HG02938 (cell line): Measurements from ENCODE around the gene NYNRIN.

Source experiments
- ATAC-seq: cut with Tn5 transposase; IDR thresholded peaks from one replicate; pipeline ENCODE4 v1.9.1; 2021; ENCODE audit warnings: mild to moderate bottlenecking, moderate library complexity; ENCODE audit not compliant: unreplicated experiment

The NYNRIN gene

DNA sequence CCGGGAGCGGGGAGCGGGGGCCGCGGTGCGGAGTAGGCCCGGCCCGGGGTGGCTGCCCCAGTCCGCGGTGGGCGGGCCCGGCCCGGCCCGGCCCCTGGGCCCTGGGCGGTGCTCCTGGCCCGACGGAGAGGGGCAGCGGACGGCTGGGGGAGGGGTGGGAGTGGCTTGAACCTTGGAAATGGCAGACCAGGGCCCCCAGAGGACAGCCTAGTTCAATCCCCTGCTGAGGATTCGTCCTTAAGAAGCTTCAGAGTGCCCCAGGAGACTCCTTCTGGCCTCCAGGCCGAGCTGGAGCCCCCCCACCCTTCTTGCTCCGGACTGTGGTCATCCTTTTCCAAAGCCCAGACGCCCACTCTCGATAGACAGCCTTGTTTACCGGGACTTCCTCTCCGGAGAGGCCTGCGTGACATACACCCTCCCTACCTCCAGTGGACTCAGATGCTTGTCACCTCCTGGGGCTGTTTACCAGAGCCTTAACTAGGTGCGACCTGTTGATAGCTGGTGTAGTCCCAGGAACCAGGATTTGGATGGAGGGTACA is 31.4 kb downstream of the NYNRIN start:
- ATAC-seq: peak; percentile 46

DNA sequence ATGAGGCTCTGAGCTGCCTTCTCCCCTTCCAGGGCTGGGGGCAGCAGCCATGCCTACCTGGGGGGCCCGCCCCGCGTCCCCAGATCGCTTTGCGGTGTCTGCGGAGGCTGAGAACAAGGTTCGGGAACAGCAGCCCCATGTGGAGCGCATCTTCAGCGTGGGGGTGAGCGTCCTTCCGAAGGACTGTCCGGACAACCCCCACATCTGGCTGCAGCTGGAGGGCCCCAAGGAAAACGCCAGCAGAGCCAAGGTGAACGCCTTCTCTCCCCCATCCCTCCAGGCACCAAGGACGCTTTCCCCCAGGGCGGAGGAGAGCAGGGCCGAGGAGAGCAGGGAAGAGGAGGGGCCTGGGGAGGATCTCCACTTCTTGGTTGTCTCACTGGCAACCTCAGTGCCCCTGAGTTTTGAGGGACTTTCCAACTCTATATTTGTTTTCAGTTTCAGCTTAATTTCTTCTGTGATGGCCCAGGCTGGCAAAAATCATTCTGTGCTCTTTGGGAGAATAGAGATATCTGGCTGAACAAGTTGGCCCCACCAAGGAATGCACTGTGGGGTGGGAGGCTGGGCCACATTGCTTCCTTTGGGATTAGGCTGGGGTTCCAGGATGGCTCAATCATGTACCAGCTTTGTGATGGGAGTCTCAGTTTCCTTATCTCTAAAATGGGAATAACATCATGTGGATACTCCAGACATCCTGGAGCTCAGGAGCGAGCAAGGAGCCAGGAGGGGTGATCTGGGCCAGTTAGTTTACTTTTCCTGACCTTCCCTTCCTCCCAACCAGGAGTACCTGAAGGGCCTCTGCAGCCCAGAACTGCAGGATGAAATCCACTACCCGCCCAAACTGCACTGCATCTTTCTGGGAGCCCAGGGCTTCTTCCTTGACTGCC is 32.1 kb downstream of the NYNRIN start:
- peak; percentile 33 for ATAC-seq

DNA sequence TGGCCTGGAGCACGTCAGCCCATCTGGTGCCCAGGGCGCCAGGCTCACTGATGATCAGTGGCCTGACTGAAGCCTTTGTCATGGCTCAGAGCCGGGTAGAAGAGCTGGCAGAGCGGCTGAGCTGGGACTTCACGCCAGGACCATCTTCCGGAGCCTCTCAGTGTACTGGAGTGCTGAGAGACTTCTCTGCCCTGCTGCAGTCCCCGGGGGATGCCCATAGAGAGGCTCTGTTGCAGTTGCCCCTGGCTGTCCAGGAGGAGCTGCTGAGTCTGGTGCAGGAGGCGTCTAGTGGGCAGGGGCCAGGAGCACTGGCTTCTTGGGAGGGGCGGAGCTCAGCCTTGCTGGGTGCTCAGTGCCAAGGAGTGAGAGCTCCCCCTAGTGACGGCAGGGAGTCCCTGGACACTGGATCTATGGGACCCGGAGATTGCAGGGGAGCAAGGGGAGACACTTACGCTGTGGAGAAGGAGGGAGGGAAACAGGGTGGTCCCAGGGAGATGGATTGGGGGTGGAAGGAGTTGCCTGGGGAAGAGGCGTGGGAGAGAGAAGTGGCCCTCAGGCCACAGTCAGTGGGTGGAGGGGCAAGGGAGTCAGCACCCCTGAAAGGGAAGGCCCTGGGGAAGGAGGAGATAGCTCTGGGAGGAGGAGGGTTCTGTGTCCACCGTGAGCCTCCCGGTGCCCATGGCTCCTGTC is 32.9 kb downstream of the NYNRIN start:
- ATAC-seq: peak; percentile 43

DNA sequence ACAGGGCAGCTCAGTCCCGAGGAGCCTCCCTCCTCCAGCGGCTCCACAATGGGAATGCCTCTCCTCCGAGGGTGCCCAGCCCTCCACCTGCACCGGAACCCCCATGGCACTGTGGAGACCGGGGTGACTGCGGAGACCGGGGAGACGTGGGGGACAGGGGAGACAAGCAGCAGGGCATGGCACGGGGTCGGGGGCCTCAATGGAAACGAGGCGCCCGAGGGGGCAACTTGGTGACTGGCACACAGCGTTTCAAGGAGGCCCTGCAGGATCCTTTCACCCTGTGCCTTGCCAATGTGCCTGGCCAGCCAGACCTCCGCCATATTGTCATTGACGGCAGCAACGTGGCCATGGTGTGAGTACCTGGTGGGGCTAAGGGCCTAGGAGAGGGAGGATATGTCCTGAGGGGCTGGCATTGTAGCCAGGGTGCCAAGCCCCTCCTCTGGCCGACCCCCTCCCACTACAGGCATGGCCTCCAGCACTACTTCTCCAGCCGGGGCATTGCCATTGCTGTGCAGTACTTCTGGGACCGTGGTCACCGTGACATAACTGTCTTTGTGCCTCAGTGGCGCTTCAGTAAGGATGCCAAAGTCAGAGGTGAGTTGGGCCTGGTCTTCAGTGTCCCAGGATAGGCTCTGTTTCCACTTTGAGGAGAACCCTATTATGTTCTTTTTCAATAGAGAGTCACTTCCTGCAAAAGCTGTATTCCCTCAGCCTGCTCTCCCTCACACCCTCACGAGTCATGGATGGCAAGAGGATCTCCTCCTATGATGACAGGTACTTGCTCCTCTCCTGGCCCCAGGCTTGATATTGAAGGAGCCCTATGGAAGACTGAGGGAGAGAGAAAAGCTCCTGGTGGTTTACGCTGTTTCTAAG is 33.7 kb downstream of the NYNRIN start:
- no peak for ATAC-seq

DNA sequence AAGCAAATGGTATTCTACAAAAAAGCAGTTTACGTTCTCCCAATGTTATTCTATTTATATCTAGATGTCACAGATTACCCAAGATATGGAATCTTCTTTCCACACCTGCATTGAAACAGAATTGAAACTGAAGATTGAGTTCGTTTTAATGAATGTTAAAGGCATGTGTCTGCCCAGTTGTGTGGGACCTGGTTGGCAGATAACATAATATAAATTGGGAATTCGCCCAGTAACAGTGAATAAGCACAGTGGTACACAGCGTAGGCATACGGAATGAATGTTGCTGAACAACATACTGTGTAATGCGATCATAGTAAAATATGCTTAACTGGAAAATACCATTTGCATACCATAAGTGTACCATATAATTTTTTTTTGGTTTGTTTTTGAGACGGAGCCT is 35.2 kb downstream of the NYNRIN start:
- ATAC-seq: no peak

DNA sequence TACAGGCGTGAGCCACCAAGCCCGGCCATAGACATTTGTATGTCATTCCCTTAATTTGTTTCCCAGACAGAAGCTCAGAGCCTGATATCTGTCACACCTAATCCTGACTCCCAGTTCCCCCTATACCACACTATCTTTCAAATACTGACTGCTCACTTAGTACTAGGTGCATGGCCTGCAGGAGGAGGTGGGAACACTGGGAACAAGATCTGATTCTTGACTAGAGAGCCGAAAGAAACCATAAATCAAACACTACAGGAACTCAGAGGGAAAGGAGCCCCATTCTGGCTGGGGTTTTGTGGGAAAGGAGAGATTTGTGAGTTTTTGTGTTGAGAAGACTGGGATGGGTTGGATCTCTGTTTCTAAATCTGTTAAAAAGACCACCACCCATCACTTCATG is 35.9 kb downstream of the NYNRIN start:
- no peak for ATAC-seq

DNA sequence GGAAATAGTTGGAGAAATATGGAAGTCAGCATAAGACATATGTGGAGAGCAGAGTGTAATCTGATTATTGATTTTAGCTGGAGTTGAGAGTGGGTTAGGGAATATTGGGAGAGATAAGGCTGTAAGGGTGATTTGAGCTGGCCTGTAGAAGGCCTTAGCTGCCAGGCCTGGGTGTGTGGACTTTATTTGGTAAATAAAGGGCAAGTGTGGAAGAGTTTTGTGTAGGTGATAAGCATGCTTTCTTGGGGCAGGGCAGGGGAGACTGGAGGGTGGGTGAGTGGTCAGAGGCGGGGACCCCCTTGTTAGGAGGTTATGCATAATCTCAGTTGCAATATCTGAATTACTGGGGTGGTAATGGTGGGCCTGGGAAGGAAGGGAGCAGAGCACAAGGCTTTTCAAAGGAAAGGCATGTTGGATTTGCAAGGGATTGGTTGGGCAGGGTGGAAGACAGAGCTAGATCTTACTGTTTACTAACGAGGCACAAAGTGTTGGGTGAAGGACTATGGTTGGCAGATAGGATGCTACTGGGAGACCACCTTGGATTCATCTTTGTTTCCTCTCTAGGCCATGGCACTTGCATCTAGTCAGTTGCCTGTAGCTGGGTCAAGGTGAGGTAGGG is 36.5 kb downstream of the NYNRIN start:
- ATAC-seq: no peak

DNA sequence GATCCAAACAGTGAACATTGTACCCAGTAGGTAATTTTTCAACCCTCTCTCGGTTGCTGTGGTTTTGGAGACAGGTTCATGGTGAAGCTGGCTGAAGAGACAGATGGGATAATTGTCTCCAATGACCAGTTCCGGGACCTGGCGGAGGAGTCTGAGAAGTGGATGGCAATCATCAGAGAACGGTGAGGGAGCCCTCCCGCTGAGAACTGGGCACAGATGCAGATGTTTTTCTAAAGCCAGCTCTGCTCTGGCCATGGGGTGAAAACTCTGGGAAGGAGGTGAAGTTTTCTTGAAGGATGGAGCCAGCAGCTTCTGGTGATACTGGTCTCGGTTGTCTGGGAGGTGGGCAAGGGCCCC is 37.2 kb downstream of the NYNRIN start:
- no peak for ATAC-seq

DNA sequence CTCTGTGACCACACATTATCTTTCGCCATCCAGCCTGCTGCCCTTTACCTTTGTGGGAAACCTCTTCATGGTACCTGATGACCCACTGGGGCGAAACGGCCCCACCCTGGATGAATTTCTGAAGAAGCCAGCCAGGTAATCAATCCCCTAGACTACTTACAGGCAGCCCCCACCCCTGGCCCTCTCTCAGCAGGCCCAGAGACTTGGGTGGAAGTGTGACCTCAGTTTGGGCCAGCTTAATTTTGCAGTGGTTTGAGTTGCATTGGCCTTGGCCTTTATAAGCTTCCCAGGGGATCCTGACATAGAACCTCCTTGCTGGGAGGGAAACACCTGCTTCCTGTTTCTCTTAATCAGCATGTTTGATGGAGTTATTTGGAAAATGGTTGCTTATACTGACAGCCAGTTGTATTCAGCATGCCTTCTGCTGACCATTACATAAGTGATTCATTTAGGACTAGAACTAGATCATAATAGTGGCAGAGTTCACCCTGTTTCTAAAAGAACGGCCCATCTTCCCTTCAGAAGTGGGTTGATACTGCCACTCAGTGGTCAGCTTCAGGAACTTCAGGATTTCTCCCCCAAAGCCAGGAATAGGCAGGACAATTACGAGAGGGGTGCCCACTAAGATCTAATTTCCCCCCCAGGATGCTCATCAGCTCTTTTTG is 37.7 kb downstream of the NYNRIN start:
- no peak for ATAC-seq

DNA sequence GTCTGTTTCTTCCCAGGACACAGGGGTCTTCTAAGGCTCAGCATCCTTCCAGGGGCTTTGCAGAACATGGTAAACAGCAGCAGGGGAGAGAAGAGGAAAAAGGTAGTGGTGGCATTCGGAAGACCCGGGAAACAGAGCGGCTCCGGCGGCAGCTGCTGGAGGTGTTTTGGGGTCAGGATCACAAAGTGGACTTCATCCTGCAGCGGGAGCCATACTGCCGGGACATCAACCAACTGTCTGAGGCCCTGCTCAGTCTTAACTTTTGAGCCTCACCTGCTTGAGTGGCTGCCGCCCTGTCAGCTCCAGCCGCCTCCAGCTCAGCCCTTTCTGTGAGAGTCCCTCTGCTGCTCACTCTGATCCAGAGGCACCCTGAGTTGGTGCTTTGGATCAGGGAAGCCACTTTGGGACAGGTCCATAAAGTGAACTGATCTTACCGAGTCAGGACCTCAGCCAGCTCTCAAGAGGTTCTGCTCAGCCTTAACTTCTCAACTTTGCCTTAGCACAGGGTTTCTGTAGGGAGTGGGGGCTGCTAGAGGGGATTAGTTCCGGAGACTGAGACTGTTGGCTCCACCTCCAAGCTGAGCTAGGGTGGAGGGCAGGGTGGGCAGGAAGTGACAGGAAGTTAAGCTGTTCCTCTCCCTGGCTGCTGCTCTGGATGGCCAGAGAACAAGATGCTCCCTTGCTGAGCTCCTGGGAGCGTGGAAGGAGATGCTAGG is 38.4 kb downstream of the NYNRIN start:
- no peak for ATAC-seq

DNA sequence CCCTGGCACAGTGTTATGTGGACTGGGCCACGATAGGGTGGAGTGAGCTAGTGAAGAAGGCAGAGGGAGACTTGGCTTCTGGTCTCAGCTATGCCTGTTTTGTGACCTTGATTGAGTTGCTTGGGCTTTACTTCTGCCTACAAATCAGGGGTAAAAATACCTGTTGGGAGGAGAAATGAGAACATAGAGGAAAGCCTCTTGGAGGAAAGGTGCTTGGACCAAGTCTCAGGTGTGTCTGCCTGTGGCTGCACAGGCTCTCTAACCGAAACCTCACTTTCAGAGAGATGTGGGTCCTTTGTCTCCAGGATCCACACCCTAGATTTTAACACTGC is 38.9 kb downstream of the NYNRIN start:
- ATAC-seq: no peak

DNA sequence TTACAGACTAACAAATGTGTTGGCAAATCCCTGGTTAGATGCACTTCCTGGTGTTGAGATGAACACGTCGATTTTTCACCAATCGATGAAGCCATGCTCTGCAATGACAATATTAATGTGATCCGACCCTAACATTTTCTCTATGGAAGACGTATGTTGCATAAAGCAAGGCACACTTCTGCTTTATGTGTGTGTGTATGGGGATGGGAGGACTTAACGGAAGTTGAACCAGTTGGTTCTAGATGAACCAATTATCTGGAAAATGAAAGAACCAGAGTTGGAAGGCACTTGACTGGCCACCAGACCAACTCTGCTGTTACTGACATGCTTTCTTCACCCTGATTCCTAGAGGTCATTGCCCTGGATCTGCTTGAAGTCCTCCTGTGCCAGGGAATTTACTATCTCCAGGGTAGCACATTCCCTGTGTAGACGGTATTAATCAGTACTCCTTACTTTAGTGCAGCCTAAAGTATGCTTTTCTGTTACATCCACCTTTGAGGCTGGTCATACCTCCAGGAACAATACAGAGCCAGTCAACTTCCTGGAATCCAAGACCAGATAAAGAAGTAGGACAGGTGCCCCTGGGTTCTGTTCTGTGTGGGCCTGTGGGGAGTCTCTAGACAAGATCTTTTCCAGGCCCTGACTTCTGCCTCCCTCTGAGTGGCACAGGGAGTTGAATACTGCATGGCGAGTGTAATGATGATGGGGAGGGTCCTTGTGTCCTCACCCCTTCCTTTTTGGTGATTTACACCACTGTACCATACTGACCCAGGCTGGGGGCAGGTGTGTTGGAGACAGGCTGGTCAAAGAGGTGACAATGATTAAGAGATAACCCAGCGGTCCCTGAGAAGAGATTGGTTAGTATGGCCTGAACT is 39.7 kb downstream of the NYNRIN start:
- ATAC-seq: no peak

DNA sequence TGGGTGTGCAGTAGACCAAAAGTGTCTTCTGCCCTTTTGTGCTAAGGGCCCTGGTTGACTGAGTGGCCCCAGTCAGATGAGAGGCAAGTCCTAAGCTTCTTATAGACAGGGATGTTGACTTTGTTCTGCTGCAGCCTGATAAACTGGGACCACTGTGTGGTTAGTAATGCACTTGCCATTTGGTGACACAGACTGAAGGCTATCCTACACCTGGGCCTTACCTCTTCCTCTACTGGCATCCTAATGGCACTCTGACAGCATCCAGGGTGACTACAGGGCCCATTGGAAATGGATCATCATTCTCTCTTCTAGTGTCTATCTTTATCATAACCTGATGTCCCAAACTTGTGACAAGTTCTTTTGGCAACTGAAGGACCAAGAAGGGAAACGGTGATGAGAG is 40.5 kb downstream of the NYNRIN start:
- ATAC-seq: no peak

DNA sequence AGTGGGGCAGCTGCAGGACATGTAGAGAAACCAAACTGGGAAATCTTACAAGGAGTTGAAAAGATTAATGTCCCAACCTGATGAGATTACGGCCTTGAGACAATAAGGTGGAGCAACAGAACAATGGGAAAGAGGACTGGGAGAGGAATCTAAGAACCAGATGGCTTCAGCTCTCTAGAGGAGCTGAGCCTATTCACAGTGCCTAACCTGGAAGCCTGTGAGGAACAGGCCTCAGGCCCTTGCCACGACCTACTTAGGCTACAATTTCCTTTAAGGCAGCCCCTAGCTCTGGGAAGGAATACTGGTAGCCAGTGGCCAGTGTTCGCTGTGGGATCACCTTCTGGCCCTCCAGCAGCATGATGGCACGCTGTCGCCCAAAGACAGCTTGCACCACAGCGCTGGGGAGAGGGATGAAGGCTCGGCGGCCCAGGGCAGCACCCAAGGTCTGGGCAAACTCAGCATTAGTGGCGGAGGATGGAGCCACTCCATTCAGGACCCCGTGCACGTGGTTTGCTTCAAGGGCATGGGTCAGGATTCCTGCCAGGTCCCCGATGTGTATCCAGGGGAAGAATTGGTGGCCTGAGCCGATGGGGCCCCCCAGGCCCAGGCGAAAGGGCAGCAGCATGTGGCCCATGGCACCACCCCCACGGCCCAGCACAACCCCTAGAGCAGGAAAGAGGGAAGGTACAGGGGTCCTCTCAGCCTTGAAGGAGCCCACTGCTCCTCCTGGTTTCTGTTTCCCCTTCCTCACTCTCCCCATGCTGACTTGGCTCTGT is 41.2 kb downstream of the NYNRIN start:
- no peak for ATAC-seq

DNA sequence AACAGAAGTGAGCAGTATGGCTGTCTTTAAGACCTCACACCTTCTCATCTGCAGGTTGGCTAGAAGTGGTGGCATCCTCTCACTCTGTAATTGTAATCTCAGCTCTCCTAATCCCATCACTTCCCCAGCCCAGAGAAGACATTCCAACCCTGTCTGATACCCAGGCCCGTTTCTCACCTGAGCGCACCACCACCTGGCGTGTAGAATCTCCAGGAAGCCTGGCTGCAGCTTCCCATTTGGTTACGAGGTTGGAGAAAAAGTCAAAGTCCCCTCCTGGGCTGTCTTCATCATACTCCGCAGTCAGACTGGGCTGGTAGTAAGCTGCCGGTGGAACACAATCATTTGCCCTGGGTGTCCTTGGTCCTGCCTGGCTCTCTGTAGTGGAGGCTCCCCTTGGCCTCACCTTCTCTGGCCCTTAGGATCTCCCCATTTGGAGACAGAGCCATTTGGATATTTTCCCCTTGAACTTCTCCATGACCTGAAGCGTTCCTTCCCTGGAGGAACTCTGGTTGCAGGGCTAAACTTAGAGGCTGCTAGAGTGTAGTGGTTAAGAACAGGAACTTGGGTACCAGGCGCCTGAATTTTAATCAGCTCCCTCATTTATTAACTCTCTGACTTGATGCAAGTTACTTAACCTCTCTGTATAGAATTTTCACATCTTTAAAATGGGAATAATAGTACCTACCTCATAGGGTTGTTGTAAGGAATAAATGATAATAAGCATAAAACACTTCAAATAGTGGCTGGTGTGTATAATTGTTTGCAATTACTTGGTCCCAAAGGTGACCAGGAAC is 42.0 kb downstream of the NYNRIN start:
- ATAC-seq: no peak

DNA sequence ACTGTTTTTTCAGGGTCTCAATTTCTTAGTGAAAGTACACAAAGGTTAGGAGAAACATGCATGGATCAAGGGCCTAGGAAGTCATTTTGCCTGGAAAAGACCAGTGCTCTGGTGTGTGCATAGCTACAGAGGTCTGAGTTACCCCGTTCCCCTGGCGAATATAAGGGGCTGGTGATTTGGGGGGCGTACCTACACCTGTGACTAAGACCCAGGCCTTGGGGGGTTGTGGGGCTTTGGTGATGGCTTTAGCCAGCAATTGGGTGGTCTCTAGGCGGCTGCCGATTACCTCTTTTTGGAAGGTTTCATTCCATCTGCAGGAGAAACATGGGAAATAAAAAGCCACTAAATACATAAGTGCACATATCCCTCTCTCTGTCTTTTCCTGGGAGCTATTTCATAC is 42.7 kb downstream of the NYNRIN start:
- ATAC-seq: no peak

DNA sequence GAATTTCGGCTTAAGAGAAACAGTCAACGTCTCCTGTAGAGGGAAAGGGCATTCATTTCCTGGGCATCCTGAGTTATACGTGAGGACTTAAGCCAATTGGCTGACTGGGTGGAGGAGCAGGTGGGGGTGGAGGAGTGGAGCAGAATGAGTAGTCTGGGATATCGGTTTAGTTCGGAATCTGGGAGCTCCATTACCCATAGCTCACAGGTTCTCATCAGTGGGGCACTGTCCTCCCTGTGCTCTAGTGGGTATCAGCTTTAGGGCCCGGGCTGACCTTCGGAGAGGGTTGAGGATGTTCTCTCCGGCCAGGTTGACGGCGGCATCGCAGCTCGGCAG is 43.1 kb downstream of the NYNRIN start:
- ATAC-seq: no peak
